GM18909 (cell line): ENCODE measurements around the gene SVEP1.
"Not testable (repeated sequence)": the region's sequence is repeated elsewhere in the genome, so short reads cannot be mapped to it uniquely, and the experiment has no call there.

Source experiments
- ATAC-seq: cut with Tn5 transposase; IDR thresholded peaks from one replicate; pipeline ENCODE4 v1.9.1; 2021; ENCODE audit warnings: mild to moderate bottlenecking; ENCODE audit not compliant: unreplicated experiment, poor library complexity

The SVEP1 gene

GRCh38 chr9:110580850-110581249 lies 1.3 kb upstream of the SVEP1 start:
- no peak for ATAC-seq

GRCh38 chr9:110579862-110580219 lies 300 bp upstream of the SVEP1 start:
- no peak for ATAC-seq

GRCh38 chr9:110578575-110579033 lies 937 bp downstream of the SVEP1 start:
- ATAC-seq: no peak

- ATAC-seq: no peak
Measured at GRCh38 chr9:110575945-110576344, 3.6 kb downstream of the SVEP1 start.

- no peak for ATAC-seq
Measured at GRCh38 chr9:110575169-110575568, 4.4 kb downstream of the SVEP1 start.

GRCh38 chr9:110573305-110573704 lies 6.2 kb downstream of the SVEP1 start:
- no peak for ATAC-seq

GRCh38 chr9:110571801-110572483 lies 7.6 kb downstream of the SVEP1 start:
- ATAC-seq: no peak

GRCh38 chr9:110566156-110566555 lies 13.4 kb downstream of the SVEP1 start:
- no peak for ATAC-seq

- no peak for ATAC-seq
Measured at GRCh38 chr9:110561826-110562225, 17.7 kb downstream of the SVEP1 start.

GRCh38 chr9:110559869-110560268 lies 19.7 kb downstream of the SVEP1 start:
- ATAC-seq: no peak

- ATAC-seq: no peak
Measured at GRCh38 chr9:110555551-110556331, 23.8 kb downstream of the SVEP1 start.

GRCh38 chr9:110546411-110546871 lies 33.1 kb downstream of the SVEP1 start:
- no peak for ATAC-seq

GRCh38 chr9:110545705-110546104 lies 33.8 kb downstream of the SVEP1 start:
- no peak for ATAC-seq

- ATAC-seq: no peak
Measured at GRCh38 chr9:110543631-110544051, 35.9 kb downstream of the SVEP1 start.

GRCh38 chr9:110541950-110542349 lies 37.6 kb downstream of the SVEP1 start:
- no peak for ATAC-seq

- ATAC-seq: no peak
Measured at GRCh38 chr9:110538647-110539041, 40.9 kb downstream of the SVEP1 start.

GRCh38 chr9:110537841-110538646 lies 41.5 kb downstream of the SVEP1 start:
- ATAC-seq: no peak

GRCh38 chr9:110536822-110537221 lies 42.7 kb downstream of the SVEP1 start:
- ATAC-seq: no peak

GRCh38 chr9:110534162-110534561 lies 45.4 kb downstream of the SVEP1 start:
- ATAC-seq: not testable (repeated sequence)

GRCh38 chr9:110532908-110533665 lies 46.5 kb downstream of the SVEP1 start:
- ATAC-seq: no peak
